DMS 273 (cell line): Measurements from ENCODE around the gene SCN2B.
A peak's percentile ranks its signal among the peaks of the same experiment; 100 is the strongest.
"Not testable (repeated sequence)": the region's sequence is repeated elsewhere in the genome, so short reads cannot be mapped to it uniquely, and the experiment has no call there.

Source experiments
- DNase-seq: peaks from one replicate; lab custom pipeline; 2025; ENCODE audit not compliant: unreplicated experiment; lab: John Stamatoyannopoulos, UW

Gene SCN2B

DNA sequence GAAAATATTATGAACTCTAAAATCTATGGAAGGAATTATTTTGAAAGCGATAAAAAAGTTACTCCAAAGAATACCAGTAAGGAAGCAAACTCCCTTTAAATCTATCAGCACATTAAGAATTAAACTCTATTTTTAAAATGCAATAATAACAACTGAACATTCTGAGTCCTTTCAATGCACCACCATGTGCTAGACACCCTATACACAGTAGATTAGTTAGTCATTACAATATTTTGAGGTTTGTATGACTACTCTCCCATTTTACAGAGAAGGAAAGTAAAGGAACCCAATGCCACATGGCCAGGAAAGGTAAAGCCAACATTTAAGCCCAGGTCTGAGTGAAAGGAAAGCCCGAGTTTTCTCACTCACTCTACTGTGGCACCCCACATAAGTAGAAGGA, 30.6 kb upstream of the SCN2B start:
- no peak for DNase-seq

DNA sequence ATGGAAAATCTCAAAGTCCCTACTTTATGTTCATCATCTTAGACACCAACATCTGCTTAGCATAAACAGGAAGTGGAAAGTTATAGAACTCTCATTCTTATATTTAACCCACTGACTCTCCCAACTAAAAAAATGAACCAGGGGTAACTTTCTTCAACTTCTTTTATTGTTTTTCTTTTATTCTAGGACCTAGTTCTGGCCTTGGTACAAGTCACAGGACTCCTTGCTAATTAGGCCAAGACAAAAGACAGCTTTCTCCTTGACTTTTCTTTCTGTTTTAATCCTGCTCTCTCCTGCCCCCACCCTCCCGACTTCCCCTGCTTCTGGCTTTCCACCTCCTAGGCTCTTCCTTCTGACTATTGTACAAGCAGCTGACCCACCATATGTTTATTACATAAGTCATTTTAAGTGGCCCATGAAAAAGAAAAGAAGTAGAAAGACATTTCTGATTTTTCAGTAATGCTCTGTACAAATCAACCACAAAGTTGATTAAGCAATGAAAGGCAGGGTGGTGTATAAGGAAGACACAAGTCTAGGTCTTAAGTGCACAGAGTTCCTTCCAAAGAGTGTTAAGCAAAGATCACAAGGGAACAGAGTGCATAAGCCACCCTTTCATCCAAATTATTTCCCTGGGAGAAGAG, 30.1 kb upstream of the SCN2B start:
- peak; percentile 8 for DNase-seq

DNA sequence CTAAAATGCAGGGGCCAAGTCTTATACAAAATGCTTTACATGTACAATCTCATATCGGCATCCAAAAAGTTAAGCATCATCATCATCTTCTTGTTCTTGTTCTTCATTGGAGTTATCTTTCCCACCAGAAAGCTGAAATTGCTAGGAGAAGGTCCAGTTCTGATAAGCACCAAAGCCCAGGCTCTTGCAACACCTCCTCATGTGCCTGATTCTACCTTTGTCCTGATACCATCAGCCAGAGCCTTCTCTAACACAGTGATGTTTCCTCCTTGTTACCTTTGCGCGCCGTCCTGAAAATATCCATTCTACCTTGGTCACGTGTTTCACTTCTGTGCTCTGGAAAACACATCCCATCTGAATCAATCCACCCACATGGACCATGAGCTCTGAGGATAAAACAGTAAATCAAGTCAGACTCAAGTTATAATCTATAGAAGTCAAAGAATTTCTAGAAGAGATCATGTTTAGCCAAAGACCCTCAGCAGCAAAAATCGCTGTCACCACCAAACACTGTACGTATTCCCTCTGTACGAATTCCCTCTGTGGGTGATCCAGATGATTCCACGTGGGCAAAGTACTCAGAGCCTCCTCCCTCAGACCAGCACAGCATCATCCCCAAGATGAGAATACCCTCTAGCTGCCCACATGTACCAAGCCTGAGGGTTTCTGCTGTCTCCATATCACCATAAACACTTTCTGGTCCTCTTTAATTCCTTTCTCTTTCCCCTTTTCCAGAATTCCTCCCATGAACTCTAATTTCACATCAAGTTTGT, 29.4 kb upstream of the SCN2B start:
- DNase-seq = no peak

DNA sequence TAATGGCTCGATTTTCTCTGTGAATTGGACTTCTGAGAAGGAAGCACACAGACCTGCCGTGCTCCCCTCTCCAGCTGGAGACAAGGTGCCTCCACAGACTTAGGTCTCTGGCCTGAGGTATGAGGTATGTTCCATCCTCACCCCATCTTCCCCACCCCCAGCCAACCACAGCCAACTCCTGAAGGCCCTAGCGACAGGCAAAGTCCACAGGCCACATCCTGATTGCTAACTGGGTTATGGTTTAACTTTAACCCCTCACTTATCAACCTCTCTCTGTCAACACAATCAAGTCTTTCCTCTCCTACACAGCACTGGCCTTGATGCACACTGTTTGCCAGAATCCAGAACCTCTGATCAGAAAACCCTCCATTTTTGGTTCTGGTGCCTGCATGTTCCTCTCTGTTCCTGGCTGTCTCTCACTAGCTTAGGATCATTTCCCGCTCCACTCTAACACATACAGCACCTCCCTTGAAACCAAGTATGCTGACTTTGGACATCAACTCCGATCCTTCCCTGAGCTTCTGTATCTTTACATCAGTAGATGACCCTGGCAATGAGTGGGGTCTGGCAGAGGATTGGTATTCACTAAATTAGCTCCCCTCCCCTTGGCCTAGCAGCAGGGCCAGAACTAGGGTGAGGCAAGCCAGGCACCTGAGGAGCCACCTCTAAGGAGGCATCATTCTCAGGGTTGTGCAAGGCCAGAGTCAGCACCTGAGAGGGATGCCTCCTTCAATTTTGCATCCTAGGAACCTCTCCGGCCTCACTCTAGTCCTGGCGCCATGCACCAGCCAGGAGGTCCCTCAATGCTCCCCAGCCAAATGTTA, 26.4 kb upstream of the SCN2B start:
- DNase-seq = no peak

DNA sequence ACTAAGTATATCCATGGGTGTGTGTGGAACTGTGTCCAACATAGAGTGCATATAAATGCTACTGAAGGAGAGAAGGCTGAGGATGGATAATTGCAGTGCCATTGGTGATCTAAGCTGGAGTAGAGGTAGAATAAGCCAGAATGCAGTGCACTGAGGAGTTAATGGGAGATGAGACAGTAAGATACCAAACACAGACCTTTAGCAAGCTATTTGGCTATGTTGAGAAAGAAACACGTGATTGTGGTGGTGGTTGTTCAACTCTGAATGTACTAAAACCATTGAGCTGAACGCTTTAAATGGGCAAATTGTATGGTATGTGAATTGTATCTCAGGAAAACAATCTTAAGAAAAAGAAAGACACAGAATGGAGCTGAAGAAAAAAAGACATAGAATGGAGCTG, 25.5 kb upstream of the SCN2B start:
- no peak for DNase-seq

DNA sequence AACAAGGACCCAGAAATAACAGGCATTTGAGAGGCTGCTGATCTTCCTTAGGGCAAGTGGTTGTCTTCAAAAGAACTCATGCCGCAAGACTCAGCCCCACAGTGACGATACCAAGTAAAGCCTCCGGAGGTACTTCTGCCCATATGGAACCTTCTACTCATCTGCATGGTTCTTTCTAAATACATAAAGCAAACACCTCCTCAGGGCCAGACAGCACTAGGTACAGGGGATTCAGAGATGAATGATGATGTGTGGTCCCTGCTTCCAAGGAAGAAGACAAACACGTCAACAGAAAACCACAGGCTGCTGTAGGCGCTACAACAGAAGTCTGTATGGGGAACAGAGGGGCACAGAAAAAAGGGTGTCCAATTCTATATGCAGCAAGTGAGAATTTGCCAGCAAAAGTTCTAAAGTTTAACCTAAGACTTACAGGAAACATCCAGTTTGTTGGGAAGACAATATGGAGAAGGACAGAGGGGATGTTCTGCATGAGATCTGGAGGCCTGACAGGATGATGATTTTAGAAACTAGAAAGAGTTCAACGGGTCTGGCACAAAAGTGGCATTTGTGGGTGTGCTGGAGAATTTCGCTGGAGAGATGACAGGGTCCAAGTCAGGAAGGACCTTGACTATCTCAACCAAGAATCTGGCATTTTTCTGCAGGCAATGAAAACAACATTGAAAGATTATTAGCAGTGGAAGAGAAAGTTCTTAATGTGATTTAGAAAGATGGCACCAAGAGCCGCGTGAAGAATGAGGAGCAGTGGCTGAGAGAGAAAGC, 24.7 kb upstream of the SCN2B start:
- no peak for DNase-seq

DNA sequence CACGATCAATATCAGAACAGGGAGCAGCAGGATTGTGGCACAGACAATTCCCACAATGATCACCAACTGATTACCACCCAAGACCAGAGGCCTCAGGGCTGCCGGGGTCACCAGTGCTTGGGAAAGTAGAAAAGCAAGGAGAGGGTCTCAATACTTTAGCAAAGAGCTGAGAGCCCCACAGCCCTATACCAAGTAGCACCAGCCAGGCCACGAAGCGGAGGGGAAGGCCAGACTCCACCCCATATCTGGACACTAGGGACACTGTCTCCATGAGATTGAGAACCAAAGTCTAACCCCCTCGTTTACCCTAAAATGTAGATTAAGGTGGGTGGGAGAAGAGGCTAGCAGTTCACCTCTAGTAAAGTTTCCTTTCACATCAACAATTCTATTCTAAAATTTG, 24.1 kb upstream of the SCN2B start:
- DNase-seq = no peak

DNA sequence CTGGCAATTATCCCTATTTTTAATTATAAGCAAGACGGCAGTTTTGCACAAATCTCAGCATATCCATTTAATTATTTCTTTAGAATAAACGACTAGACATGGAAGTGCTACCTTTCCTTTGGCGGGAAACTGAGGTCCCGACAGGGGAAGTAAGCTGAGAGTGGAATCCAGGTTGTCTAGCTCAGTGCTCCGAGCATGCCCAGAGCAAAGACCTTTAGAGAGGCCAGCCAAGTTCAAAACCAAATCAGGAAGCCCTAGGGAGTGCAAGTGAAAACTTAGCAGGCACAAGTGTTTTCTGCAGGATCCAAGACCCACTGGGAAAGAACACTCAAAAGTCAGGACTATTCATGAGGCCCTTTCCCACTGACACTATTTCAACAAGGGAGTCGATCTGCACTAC, 22.7 kb upstream of the SCN2B start:
- DNase-seq = no peak

DNA sequence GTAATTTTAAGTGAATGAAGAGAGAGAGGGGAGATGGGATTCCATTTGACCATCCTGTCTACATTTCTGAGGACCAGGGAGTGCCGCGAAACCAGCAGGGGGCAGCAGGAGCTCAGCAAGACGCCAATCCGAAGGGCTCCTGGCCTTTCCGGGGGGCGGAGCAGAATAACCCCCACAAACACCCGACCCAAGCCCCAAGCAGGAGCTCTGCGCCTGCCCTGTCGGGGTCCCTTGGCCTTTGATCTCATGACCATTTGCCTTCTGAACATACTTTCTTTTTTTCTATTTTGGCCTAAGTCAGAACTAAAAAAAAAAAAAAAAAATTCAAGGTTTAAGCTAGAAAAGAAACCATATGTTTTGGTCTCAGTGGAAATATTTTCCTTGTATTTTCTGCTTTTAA, 21.9 kb upstream of the SCN2B start:
- DNase-seq = peak; percentile 69

DNA sequence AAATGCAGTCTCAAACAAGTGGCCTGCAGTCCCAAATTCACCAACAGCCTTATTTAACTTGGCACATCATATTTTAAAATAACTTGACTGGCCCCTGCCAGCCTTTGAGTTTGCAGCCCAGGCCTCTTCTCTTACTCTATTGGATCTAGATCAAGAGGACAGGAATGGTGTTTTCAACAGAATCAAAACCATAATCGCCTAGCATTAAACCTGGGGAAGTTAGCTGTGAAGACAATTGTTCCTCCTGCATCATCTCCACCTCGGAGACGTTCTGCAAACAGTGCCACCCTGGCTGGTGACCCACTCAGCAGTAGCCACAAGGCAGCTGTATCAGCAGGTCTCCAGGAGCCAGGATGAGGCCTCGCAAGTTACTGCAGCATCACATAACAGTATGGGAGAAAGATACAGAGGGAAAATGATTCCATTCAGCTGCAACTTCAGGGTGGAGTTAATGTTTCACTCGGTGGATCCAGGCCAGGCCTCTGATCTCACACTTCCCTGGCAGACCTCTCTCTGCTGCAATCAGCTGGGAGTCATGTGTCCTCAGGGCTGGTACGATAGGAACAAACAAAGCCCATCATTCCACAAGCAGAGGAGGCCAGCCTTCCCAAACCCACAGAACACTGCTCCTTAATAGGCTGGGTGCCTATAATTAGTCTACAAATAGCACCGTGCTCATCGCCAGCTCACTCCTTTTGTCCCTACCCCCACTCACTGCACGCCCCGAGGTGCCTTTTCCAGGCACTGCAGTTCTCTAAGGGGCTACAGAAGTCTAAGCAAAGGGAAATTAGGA, 18.6 kb upstream of the SCN2B start:
- DNase-seq = peak; percentile 20

DNA sequence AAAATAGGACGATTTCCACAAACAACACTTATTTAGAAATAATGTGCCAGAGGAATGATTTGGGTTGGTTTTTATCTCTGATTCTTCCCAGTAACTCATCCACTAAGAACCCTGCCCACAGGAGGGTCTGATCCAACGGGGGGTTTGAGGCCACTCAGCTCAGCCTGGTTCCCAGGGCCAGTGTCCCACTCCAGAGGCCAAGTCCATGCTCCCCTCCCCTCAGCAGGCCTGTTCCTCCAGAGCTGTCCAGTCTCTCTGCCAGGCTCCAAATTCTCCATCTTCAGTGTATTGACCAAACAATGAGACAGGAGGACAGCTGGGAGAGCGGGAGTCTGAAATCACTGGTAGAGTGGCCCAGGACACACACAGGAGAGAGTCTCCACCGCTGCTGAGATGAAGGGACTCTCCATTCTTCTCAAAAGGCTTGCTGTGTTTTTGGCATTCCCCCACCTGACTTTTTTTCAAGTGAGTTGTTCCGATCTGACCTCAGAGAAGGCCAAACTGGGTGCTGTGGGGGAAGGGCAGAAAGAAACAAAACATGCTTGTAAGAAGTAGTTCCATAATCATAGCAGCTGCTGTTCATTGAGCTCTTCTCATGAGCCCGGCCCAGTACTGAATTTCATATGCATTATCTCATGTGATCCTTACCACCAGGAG, 17.6 kb upstream of the SCN2B start:
- DNase-seq = no peak

DNA sequence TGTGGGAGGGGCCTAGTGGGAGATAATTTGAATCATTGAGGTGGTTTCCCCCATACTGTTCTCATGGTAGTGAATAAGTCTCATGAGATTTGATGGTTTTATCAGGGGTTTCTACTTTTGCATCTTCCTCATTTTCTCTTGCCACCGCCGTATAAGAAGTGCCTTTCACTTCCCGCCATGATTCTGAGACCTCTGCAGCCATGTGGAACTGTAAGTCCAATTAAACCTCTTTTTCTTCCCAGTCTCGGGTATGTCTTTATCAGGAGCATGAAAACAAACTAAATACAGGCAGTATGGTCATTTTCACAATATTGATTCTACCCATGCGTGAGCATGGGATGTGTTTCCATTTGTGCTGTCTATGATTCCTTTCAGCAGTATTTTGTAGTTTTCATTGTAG, 16.4 kb upstream of the SCN2B start:
- DNase-seq = not testable (repeated sequence)

DNA sequence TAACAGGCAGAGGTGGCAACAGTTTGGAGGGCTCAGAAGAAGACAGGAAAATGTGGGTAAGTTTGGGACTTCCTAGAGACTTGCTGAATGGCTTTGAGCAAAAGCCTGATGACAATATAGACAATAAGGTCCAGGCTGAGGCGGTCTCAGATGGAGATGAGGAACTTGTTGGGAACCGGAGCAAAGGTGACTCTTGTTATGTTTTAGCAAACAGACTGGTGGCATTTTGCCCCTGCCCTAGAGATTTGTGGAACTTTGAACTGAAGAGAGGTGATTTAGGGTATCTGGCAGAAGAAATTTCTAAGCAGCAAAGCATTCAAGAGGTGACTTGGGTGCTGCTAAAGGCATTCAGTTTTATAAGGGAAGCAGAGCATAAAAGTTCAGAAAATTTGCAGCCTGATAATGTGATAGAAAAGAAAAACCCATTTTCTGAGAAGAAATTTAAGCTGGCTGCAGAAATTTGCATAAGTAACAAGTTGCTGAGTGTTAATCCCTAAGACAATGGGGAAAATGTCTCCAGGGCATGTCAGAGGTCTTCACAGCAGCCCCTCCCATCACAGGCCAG, 14.6 kb upstream of the SCN2B start:
- not testable (repeated sequence) for DNase-seq

DNA sequence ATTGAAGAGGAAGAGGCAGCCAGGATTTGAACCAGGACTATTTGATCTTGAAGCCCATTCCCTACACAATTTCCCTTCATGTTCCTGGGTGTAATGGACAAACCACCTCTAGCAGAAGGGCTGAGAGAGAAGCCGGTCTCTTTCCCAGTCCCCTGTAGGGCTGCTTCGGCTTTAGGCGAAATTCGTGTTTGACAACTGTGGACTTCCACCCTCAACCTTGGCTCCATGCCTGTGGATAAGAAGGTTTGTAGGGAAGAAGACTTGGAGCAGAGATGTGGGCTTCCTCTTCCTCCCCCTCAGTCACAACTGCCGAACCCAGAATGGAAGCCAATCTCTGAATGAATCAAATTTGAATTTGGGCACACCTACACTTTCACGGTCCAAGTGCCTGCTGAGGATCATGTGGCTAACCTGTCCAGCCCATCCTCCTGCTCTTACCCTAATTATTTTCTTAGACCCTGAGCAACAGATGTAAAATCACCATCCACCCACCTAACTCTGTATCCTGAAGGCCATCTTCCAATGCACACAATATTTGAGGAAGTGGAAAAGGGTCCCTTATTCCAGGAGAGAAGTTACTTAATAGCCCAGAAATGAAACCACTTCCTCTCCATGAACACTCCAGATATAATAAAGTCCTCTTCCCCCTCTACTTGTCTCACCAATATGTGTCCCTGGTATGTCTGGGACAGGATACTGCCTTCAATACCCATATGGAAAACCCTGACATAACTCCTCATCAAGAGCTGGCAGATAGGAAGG, 10.1 kb upstream of the SCN2B start:
- no peak for DNase-seq

DNA sequence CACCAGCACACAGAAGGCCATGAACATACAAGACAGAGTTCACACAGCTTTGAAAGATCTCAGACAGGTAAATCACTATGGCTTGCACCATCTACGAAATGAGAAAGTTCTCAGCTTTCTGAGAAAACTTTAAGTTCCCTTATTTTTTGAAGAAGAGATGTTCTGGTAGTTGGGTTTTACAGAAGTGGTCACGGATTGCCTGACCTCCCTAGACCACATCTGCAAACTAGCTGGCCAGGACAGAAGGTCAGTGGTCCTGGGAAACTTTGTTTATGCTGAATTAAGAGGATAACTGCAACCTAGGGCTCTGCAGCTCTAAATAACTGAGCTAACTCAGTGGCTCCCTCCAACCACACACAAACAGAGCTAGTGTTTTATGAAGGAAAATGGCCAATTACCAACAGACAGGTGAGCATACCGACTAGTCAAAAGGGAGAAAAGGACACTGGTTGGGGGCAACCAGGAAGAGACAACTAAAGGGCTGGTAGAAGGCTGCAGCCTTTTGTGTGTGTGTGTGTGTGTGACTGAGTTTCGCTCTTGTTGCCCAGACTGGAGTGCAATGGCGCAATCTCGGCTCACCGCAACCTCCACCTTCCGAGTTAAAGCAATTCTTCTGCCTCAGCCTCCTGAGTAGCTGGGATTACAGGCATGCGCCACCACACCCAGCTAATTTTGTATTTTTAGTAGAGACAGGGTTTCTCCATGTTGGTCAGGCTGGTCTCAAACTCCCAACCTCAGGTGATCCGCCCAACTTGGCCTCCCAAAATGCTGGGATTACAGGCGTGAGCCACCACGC, 8.5 kb upstream of the SCN2B start:
- no peak for DNase-seq

DNA sequence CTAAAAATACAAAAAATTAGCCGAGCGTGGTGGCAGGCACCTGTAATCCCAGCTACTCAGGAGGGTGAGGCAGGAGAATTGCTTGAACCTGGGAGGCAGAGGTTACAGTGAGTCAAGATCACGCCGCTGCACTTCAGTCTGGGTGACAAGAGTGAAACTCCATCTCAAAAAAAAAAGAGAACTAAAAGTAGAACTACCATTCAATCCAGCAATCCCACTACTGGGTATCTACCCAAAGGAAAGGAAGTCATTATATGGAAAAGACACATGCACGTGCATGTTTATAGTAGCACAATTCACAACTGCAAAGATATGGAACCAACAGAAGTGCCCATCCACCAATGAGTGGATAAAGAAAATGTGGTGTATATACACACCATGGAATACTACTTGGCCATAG, 7.3 kb upstream of the SCN2B start:
- not testable (repeated sequence) for DNase-seq

DNA sequence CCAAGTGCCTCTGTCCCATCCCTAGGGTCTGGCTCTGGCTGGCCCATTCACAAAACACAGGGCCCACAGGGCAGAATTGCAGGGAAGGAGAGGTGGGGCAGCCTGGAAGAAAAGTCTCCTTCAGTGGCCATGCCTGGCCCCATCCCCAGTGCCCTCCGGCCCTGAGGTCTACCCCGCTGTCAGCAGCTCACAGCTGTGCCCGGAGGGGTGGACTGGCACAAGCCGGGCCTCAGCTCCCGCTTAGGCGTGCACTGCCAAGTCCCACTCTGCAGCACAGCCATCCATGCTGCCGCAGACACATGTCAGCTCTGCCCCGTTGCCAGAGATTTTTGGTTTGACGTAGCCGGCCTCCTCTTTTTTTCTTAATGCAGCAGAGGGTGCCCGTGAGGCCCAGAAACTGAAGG, 3.9 kb upstream of the SCN2B start:
- peak; percentile 82 for DNase-seq

DNA sequence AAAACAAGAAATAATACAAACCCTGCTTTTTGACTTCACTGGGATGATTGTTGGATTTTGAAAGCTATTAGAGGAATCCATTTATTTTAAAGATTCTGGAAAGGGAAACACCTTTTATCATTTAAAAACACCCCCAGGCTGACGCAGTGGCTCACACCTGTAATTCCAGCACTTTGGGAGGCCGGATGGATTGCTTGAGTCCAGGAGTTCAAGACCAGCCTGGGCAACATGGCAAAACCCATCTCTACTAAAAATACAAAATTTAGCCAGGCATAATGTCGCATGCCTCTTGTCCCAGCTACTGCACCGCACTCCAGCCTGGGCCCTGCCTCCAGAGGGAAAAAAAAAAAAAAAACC, 317 bp upstream of the SCN2B start:
- no peak for DNase-seq
